LNCAP (cell line): Measurements from ENCODE around the gene TFAP2D.

Source experiments
- TF ChIP-seq, protein P1 (sequence below): fragments of 450-650 bp; IDR thresholded peaks from 2 replicates; pipeline ENCODE4 v1.5.1; 2017; ENCODE audit warnings: mild to moderate bottlenecking

The TFAP2D gene

DNA sequence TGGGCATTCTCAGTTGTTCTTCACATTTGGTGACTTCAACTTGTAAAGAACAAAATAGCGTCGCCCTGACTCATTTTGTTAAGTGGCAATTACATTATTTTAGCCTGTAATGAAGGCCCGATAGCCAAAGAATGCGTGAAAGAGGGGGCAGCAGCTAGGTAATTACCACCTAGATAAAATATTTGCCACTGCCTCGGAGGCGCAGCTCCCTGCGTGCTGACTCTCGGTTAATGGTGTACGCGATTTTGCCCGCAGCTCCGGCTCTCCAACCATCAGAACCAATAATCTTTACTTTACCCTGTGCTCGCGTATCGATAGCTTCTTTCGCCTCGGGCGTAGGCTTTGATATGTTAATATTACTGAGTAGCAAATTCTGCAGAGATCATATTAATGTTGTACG is 8.7 kb downstream of the TFAP2D start:
- TF ChIP-seq, protein P1, sequence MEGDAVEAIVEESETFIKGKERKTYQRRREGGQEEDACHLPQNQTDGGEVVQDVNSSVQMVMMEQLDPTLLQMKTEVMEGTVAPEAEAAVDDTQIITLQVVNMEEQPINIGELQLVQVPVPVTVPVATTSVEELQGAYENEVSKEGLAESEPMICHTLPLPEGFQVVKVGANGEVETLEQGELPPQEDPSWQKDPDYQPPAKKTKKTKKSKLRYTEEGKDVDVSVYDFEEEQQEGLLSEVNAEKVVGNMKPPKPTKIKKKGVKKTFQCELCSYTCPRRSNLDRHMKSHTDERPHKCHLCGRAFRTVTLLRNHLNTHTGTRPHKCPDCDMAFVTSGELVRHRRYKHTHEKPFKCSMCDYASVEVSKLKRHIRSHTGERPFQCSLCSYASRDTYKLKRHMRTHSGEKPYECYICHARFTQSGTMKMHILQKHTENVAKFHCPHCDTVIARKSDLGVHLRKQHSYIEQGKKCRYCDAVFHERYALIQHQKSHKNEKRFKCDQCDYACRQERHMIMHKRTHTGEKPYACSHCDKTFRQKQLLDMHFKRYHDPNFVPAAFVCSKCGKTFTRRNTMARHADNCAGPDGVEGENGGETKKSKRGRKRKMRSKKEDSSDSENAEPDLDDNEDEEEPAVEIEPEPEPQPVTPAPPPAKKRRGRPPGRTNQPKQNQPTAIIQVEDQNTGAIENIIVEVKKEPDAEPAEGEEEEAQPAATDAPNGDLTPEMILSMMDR, result no peak

DNA sequence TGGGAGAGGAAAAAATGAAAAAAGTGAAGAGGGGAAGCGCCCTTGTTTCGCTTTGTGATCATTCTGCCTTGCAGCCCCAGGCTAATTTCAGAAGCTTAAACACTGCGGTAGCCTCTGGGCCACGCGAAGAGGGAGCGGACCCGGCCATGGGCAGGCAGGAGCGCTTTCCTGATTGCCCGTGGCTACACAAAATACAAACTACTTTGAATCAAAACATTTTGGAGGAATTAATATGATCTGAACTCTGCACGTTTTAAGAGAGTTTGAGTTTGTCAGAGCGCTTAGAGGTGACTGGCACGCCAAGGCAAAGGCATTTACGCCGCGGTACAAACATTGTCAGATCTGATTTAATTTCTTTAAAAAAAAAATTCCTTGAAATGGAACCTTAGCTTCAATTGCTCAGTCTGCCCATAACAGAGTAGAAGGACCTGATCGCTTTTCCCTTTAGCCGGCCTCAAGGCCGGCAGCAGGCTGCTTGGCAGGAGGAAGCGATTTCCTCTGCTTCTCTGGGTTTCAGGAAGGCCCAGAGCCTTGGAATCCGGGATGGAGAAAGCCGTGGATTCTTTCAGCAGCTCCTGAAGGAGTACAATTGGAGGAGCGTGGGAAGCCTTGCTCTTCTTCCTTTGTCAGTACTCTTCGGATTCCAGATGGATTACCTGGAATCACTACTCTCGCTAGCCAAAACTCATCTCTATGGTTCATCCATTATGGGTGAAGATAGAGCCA is 9.7 kb downstream of the TFAP2D start:
- TF ChIP-seq, protein P1, result no peak

- TF ChIP-seq, protein P1, result no peak
Measured at GRCh38 chr6:50724381-50725124, 11.2 kb downstream of the TFAP2D start.

DNA sequence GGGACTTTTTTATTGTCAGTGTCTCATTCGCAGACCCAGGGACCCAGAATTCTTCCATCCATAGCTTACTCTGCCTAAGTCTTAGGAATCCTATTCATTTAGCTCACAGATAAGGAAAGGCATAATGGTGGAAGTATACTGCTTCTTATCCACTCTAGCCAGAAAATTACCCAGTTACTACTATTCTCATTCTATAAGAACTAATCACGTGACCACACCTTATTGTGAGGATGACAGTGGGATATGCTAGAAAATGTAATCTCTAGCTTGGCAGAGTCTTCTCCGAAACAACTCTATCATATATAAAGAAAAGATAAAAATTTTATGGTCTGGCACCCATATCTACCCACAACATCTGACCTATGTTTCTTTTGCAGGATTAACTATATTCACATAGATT is 21.2 kb downstream of the TFAP2D start:
- TF ChIP-seq, protein P1, result no peak

DNA sequence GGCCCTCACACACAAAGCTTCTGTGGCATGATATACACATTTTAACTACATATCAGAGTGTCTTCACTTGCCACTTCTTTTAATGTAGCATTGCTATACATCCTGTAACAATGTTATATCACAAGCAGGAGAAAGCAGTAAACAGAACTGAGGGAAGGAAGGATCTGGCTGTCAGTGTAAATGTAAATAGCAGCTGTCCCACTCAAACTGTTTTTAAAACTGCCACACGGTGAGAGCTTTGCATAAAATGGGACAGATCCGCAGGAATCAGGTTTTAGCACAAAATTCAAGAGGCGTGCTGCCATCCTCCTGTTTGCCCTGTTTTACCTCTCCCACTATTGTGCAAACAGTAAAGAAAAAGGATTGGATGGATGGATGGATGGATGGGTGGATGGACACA is 28.8 kb downstream of the TFAP2D start:
- TF ChIP-seq, protein P1, result no peak

- TF ChIP-seq, protein P1, result no peak
Measured at GRCh38 chr6:50744976-50745375, 31.6 kb downstream of the TFAP2D start.

GRCh38 chr6:50762798-50763197 is 49.5 kb downstream of the TFAP2D start:
- TF ChIP-seq, protein P1, result no peak
